MM.1S (cell line): Measurements from ENCODE around the gene NCCRP1.

ENCODE experiments used
- EZH2phosphoT487 ChIP-seq: fragments of 300-600 bp; sonication (generic); IDR thresholded peaks from 2 replicates; pipeline ENCODE4 v1.6.1; 2018; ENCODE audit warnings: antibody characterized with exemption, low read length
- TF ChIP-seq, protein P1 (sequence below): fragments of 300-600 bp; sonication (generic); IDR thresholded peaks from 2 replicates; pipeline ENCODE4 v1.5.1; 2016; ENCODE audit warnings: antibody characterized with exemption, low read length, mixed read lengths

DNA sequence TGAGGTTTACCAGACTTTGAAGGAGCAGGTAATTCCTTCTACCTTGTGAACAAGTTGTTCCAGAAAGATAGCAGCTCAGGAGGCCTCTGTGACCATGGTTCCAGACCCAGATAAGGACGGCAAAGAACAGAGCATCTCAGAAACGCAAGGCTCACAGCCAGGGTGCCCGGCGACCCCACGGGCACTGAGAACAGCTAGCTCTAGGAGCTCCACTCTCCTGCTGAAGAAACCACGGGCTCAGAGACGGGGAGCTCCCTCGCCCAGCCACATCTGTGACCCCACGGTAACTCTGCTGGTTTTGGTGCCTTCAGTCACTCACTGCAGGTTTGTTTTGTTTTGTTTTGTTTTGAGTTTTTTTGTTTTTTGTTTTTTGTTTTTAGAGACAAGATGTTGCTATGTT is 16.0 kb upstream of the NCCRP1 start:
- TF ChIP-seq, protein P1, sequence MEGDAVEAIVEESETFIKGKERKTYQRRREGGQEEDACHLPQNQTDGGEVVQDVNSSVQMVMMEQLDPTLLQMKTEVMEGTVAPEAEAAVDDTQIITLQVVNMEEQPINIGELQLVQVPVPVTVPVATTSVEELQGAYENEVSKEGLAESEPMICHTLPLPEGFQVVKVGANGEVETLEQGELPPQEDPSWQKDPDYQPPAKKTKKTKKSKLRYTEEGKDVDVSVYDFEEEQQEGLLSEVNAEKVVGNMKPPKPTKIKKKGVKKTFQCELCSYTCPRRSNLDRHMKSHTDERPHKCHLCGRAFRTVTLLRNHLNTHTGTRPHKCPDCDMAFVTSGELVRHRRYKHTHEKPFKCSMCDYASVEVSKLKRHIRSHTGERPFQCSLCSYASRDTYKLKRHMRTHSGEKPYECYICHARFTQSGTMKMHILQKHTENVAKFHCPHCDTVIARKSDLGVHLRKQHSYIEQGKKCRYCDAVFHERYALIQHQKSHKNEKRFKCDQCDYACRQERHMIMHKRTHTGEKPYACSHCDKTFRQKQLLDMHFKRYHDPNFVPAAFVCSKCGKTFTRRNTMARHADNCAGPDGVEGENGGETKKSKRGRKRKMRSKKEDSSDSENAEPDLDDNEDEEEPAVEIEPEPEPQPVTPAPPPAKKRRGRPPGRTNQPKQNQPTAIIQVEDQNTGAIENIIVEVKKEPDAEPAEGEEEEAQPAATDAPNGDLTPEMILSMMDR = no peak
- TF ChIP-seq EZH2phosphoT487 = no peak
